ENCODE measurements around the gene GUK1. TPM values are rescaled to one million over a fixed set of nuclear protein-coding genes. Genes with fewer than 3 reads are reported as not detected.

GUK1 gene
- polyA plus RNA-seq, 1 experiment, result 373 TPM

DNA sequence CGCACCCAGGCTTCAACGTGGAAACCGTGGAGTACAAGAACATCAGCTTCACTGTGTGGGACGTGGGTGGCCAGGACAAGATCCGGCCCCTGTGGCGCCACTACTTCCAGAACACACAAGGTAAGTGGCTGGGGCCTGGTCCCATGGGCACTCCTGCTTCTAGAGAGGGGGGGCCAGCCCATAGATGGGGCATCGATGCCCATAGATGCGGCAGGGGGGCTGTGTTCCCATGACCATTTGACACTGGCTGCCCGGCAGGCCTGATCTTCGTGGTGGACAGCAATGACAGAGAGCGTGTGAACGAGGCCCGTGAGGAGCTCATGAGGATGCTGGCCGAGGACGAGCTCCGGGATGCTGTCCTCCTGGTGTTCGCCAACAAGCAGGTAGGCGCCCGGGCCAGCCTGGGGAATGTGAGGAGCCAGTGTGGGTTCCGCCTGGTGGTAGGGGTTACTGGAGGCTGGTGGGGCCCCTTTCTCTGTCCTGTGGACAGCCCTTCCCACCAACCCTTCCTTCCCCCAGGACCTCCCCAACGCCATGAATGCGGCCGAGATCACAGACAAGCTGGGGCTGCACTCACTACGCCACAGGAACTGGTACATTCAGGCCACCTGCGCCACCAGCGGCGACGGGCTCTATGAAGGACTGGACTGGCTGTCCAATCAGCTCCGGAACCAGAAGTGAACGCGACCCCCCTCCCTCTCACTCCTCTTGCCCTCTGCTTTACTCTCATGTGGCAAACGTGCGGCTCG lies 42.6 kb upstream of the GUK1 start:
- ChIA-PET POLR2A (no interaction called here), CTCF (interaction anchor here (0.5 to 1.1 kb wide), 2 partner anchors 93 to 336 kb away, joined by 3 read pairs; no protein-coding TSS in a partner anchor)
- DNase-seq (ENCODE audit: low read depth), result no peak
- no peak for TF ChIP-seq CTCF (IDR thresholded peaks at IDR 0.05; ENCODE audit: insufficient read depth, low read depth, low read length)
- no peaks in the 10 kb centered on the region for H3K27me3 ChIP-seq (ENCODE audit: control insufficient read depth, insufficient read depth, low read length)
- peaks cover 37% of the 10 kb centered on the region for H3K36me3 ChIP-seq (ENCODE audit: control insufficient read depth, insufficient read depth, low read length)
- no peak overlapping the region for H3K4me3 ChIP-seq (ENCODE audit: low read depth, low read length)

- Histone ChIP-seq H3K36me3 (ENCODE audit: control insufficient read depth, insufficient read depth, low read length) (peaks cover 32% of the 10 kb centered on the region), H3K27me3 (ENCODE audit: control insufficient read depth, insufficient read depth, low read length) (no peaks in the 10 kb centered on the region), H3K4me3 (ENCODE audit: low read depth, low read length) (no peak overlapping the region)
- POLR2A ChIA-PET, result no interaction called here
- no peak for TF ChIP-seq CTCF (IDR thresholded peaks at IDR 0.05; ENCODE audit: insufficient read depth, low read depth, low read length)
- DNase-seq (ENCODE audit: low read depth), result no peak
- CTCF ChIA-PET, result interaction anchor here (0.6 kb wide), 1 partner anchor 76 kb away, joined by 3 read pairs; no protein-coding TSS in a partner anchor
These were observed 41.7 kb upstream of the GUK1 start for GRCh38 chr1:228098323-228098931.

- no peak overlapping the region for H3K4me3 ChIP-seq (ENCODE audit: low read depth, low read length)
- TF ChIP-seq CTCF (IDR thresholded peaks at IDR 0.05; ENCODE audit: insufficient read depth, low read depth, low read length), result no peak
- CTCF ChIA-PET, result no interaction called here
- POLR2A ChIA-PET, result no interaction called here
- DNase-seq (ENCODE audit: low read depth), result no peak
- peaks cover 31% of the 10 kb centered on the region for H3K36me3 ChIP-seq (ENCODE audit: control insufficient read depth, insufficient read depth, low read length)
- no peaks in the 10 kb centered on the region for H3K27me3 ChIP-seq (ENCODE audit: control insufficient read depth, insufficient read depth, low read length)
These were observed 40.7 kb upstream of the GUK1 start for GRCh38 chr1:228099331-228099732.

- POLR2A ChIA-PET, result interaction anchor here (0.6 kb wide), 1 partner anchor 14 kb away, joined by 3 read pairs; no protein-coding TSS in a partner anchor
- Histone ChIP-seq H3K27me3 (ENCODE audit: control insufficient read depth, insufficient read depth, low read length) (no peaks in the 10 kb centered on the region), H3K36me3 (ENCODE audit: control insufficient read depth, insufficient read depth, low read length) (peaks cover 35% of the 10 kb centered on the region), H3K4me3 (ENCODE audit: low read depth, low read length) (peak overlapping the region; percentile 97; the same call in 1 of the 2 replicates)
- DNase-seq (ENCODE audit: low read depth), result no peak
- CTCF ChIA-PET, result interaction anchor here (0.7 kb wide), 1 partner anchor 97 kb away, joined by 3 read pairs; no protein-coding TSS in a partner anchor
- TF ChIP-seq CTCF (IDR thresholded peaks at IDR 0.05; ENCODE audit: insufficient read depth, low read depth, low read length), result no peak
These were observed 39.1 kb upstream of the GUK1 start for GRCh38 chr1:228100822-228101613.

- POLR2A ChIA-PET, result no interaction called here
- no peak for DNase-seq (ENCODE audit: low read depth)
- CTCF ChIA-PET, result interaction anchor here (0.7 kb wide), 1 partner anchor 97 kb away, joined by 3 read pairs; no protein-coding TSS in a partner anchor
These were observed 38.5 kb upstream of the GUK1 start for GRCh38 chr1:228101614-228101993.

More at GRCh38 chr1:228101614-228101993, 38.5 kb upstream of the GUK1 start:
- Histone ChIP-seq H3K4me3 (ENCODE audit: low read depth, low read length) (peak overlapping the region; percentile 97), H3K36me3 (ENCODE audit: control insufficient read depth, insufficient read depth, low read length) (peaks cover 37% of the 10 kb centered on the region), H3K27me3 (ENCODE audit: control insufficient read depth, insufficient read depth, low read length) (no peaks in the 10 kb centered on the region)
- no peak for TF ChIP-seq CTCF (IDR thresholded peaks at IDR 0.05; ENCODE audit: insufficient read depth, low read depth, low read length)

Measured in BJ (cell line).